Lower leg skin (tissue), 3 donors: ENCODE data around the gene TCHP.

Experiments used
- POLR2A ChIP-seq, 2 donors: fragments of 450-650 bp; IDR thresholded peaks; one replicate each; pipeline ENCODE4 v1.6.1; 2016 to 2017; ENCODE audit warnings: antibody characterized with exemption in 2 of 2, mild to moderate bottlenecking in 1 of 2, moderate library complexity in 1 of 2
- TF ChIP-seq, protein P1 (sequence below), 3 donors: fragments of 450-650 bp; IDR thresholded peaks; one replicate each; pipeline ENCODE4 v1.5.1; 2016; ENCODE audit warnings: antibody characterized with exemption in 3 of 3, mild to moderate bottlenecking in 3 of 3, moderate library complexity in 2 of 3

DNA sequence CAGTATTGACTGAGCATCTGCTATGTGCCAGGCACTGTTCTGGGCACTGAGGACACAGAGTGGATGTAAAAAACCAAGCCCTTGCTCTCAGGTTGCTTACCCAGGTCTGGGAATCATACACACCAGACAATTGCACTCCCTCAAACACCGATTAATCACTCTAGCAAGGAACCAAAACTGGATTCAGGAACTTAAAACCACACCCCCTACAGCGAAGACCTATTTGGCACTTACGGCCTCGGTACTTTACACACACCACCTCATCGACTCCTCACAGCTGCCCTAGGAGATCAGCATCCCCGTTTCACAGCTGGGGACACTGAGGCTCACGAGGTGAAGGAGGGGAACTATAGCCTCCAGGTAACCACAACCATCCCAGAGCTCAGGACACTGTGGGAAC is 21.3 kb upstream of the TCHP start:
- TF ChIP-seq, protein P1, sequence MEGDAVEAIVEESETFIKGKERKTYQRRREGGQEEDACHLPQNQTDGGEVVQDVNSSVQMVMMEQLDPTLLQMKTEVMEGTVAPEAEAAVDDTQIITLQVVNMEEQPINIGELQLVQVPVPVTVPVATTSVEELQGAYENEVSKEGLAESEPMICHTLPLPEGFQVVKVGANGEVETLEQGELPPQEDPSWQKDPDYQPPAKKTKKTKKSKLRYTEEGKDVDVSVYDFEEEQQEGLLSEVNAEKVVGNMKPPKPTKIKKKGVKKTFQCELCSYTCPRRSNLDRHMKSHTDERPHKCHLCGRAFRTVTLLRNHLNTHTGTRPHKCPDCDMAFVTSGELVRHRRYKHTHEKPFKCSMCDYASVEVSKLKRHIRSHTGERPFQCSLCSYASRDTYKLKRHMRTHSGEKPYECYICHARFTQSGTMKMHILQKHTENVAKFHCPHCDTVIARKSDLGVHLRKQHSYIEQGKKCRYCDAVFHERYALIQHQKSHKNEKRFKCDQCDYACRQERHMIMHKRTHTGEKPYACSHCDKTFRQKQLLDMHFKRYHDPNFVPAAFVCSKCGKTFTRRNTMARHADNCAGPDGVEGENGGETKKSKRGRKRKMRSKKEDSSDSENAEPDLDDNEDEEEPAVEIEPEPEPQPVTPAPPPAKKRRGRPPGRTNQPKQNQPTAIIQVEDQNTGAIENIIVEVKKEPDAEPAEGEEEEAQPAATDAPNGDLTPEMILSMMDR (IDR thresholded peaks at IDR 0.05): no peak
- no peak for TF ChIP-seq POLR2A (IDR thresholded peaks at IDR 0.05)
